ENCODE measurements around the gene TNFRSF4. TPM values are rescaled to one million over a fixed set of nuclear protein-coding genes. Genes with fewer than 3 reads are reported as not detected.
A peak's percentile ranks its signal among the peaks of the same experiment; 100 is the strongest.

Gene TNFRSF4
- total RNA-seq, 2 donors from 2014 or later: 0.55 to 1.3 TPM

- DNase-seq (no peak), ATAC-seq (no peak)
- intact Hi-C loops (cut with DNase I, micrococcal nuclease): no loop called here
Measured at GRCh38 chr1:1246577-1247340, 32.8 kb upstream of the TNFRSF4 start, which contains the start of gene C1QTNF12. Gene C1QTNF12 (minus strand): TSS chr1:1246722. CDS start chr1:1246690, 32 bp downstream.

DNA sequence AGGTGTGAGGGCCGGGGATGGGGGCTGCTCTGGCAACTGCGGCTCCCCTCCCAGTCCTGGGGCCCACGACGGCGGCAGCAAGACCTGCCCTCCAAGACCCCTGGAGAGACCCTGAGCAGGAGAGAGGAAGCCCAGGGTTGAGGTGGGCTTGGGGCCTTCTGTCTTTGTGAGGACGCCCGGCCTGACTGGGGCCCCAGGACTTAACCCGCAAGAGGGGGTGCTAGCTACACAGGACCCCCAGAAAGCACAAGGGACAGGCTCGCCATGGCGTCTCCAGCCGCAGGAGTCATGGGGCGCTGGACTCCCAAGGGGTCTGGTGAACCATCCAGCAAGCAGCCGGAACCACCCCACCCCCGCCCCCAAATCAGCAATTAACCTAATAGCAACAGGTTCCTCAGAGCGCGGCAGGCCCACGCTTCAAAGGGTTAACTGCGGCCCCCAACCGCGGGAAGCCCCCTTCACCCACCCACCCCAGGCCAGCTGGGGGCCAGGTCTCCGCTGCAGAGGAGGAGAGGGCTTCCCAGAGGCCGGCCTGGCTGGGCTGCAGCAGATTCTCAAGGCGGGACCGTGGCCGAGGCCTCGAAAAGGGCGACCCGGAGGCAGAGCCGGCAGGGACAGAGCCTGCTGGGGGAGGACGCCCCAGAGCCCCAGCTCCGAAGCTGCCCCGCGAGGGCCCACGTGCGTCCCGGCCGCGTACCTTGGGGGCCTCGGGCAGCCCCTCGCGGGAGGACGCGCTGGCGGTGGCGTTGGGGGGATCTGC is 32.0 kb upstream of the TNFRSF4 start:
- intact Hi-C loops (cut with DNase I, micrococcal nuclease): no loop called here
- DNase-seq (no peak), ATAC-seq (no peak)

- DNase-seq (no peak), ATAC-seq (no peak)
- intact Hi-C loops (cut with DNase I, micrococcal nuclease): no loop called here
Measured at GRCh38 chr1:1245178-1245816, 31.3 kb upstream of the TNFRSF4 start.

GRCh38 chr1:1244192-1244811 is 30.3 kb upstream of the TNFRSF4 start:
- intact Hi-C loops (cut with DNase I, micrococcal nuclease): no loop called here
- ATAC-seq (peak; percentile 89), DNase-seq (peak; percentile 67 to 85)

- ATAC-seq (peak; percentile 37), DNase-seq (no peak)
- intact Hi-C loops (cut with DNase I, micrococcal nuclease): no loop called here
Measured at GRCh38 chr1:1243807-1244191, 29.8 kb upstream of the TNFRSF4 start.

GRCh38 chr1:1243266-1243660 is 29.3 kb upstream of the TNFRSF4 start:
- ATAC-seq: no peak
- no peak for DNase-seq
- intact Hi-C loops (cut with DNase I, micrococcal nuclease): no loop called here

DNA sequence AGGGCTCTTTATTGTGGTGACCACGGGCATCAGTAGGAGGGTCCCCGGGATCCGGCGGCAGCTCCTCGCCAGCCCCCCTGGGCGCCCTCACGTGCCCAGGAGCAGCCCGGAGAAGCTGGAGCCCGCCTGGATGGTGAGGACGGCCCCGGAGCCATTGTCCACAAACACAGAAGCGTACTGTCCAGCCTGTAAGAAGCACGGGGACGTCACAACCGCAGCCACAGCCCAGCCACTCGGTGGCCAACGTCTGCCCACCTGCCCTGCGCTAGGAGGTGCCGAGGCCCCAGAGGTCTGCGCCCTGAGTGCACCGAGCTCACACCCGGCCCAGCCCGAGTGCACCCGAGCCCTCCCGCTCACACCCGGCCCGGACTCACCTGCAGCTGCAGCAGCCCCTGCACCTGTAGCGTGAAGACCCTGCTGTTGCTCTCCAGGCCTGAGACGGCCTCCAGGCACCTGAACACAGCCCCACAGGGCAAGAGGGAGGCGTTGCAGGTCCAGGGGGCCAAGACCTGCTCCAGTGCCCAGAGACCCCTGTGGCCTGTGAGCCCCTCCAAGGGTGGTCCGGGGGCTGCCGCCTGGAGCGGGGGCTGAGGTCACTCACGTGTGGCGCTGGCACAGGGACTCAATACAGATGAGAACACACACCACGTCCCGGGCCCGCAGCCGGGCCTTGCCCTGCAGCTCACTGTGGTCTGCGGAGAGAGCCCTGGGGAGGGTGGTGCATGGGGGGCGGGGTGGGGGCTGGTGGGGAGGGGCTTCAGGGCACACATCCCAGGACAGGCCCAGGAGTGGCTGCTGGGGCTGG is 28.7 kb upstream of the TNFRSF4 start:
- no peak for ATAC-seq
- intact Hi-C loops (cut with DNase I, micrococcal nuclease): no loop called here

DNA sequence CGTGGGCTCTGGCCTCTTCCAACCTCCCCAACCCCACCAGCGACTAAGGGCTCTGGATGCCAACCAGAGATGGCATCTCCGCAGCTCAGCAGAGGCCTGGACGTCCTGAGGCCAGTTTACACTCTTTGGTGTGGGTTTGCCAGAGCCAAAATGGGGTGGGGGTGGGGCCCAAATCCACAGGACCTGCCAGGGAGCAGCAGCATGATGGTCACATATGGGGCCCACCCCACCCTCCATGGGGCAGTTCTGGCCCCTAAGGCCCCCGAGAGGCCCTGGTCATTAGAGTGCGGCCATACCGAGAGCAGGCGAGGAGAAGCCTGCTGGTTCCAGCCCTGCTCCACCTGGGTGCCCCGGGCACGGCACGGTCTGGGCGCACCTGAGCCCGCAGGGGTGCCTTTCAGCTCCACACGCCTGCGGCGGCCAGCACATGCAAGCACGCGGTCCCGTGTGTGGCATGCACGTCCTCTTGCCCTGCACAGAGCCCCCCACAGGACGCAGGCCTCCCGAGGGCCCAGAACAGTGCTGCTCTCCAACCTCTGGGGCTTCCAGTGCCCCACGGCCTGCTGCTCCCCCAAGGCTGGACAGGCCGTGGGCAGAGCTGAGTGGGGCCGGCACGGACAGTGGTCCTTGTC is 27.8 kb upstream of the TNFRSF4 start:
- intact Hi-C loops (cut with DNase I, micrococcal nuclease): no loop called here
- ATAC-seq: no peak

More for the DNA sequence above, 28.7 kb upstream of the TNFRSF4 start:
- no peak for DNase-seq

DNA sequence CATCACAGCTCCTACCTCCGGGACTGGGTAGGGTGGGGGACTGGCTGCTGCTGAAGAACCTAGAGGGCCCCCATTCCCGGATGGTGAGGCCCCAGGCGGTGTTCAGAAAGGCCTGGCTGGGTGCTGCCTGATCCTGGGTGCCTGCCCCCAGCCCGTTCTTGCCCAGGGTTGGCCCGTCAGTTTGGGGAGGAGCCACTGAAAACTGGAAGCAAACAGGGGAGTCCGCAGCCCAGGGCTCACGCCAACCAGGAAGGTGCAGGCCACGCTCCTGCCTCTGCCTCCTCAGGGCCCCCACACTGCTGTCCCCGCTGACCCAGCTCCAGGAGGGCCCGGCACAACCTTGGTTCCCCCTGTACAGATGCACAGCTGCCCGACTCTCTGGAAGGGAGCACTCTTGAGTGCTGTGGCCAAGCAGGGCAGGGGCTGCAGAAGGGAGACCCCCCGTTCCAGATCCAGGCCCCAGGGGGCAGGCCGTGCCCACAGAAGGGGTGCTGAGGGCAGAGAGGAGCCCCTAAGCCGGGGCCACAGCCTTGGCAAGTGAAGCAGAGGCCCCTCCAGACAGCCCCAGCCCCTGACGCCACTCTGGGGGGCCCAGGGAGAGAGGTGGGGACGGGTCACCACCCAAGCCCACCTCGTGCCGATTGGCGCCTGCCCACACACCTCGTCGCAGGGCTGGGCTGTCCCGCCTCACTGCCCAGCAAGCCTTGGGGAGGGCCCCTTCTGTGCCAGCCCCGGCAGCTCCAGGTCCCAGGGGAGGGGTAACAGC is 27.1 kb upstream of the TNFRSF4 start:
- intact Hi-C loops (cut with DNase I, micrococcal nuclease): no loop called here
- no peak for DNase-seq
- ATAC-seq: no peak

More for the DNA sequence above, 27.8 kb upstream of the TNFRSF4 start:
- DNase-seq: no peak

DNA sequence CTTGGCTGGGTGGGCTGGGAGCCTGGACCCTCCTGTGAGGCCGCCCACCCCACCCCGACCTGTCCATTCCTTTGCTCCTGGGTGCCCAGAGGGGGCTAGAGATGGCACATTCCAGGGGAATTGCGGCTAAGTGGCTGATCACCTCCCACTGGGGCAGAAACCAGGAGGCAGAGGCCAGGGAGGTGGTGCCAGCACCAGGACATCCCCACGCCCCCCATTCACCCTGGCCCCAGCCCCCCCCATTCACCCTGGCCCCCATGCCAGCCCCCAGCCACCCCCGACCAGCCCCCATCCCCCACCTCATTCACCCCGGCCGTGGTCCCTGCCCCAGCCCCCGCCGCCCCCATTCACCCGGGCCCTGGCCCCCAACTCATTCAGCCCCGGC is 26.4 kb upstream of the TNFRSF4 start:
- ATAC-seq (no peak), DNase-seq (no peak)
- intact Hi-C loops (cut with DNase I, micrococcal nuclease): no loop called here

DNA sequence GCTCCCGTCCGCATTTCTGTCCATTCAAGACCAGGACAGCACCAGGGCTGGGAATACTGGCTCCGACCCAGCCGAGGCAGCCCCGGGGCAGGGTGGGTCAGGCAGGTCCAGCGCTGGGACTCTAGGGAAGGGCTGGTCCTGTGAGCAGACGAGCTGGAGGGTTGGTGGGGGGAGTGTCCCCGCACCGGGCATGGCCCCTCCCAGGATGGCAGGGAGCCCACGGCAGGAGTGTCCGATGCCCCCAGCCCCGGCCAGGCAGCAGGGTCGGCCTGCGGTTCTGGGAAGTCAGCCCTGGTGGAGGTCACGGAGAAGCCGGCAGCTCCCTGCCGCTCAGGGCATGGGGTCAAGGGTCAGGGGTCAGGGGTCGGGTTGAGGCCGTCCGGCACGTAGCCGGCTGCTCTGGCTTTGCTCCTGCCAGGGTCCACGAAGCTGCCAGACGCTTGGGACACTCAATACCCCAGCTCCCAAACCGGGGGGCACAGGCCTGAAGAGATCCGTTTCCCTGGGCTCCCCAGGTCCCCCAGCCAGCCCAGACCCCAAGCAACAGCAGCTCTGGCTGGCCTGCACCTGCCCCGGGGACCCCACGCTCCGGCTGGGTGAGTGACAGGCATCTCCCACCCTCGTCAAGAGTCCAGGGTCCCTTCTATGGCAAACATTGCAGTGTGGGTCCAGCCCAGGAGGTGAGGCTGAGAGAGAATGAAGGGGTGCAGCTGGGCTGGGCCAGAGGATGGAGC is 25.8 kb upstream of the TNFRSF4 start:
- no peak for DNase-seq
- no peak for ATAC-seq
- intact Hi-C loops (cut with DNase I, micrococcal nuclease): no loop called here

GRCh38 chr1:1239227-1239613 is 25.3 kb upstream of the TNFRSF4 start:
- no peak for DNase-seq
- intact Hi-C loops (cut with DNase I, micrococcal nuclease): no loop called here
- ATAC-seq: no peak

GRCh38 chr1:1238702-1239178 is 24.8 kb upstream of the TNFRSF4 start:
- intact Hi-C loops (cut with DNase I, micrococcal nuclease): no loop called here
- ATAC-seq: peak; percentile 3

GRCh38 chr1:1237874-1238701 is 24.1 kb upstream of the TNFRSF4 start:
- ATAC-seq: peak; percentile 49
- DNase-seq: no peak
- intact Hi-C loops (cut with DNase I, micrococcal nuclease): no loop called here

More at GRCh38 chr1:1238702-1239178, 24.8 kb upstream of the TNFRSF4 start:
- no peak for DNase-seq

GRCh38 chr1:1236945-1237873 is 23.3 kb upstream of the TNFRSF4 start:
- DNase-seq: no peak
- ATAC-seq: peak; percentile 24
- intact Hi-C loops (cut with DNase I, micrococcal nuclease): no loop called here

All from left colon (tissue), 2 donors.